ENCODE results near the gene LGALS16.
A peak's percentile ranks its signal among the peaks of the same experiment; 100 is the strongest.
"Not testable (repeated sequence)": the region's sequence is repeated elsewhere in the genome, so short reads cannot be mapped to it uniquely, and the experiment has no call there.

The LGALS16 gene, protein sequence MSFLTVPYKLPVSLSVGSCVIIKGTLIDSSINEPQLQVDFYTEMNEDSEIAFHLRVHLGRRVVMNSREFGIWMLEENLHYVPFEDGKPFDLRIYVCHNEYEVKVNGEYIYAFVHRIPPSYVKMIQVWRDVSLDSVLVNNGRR

DNA sequence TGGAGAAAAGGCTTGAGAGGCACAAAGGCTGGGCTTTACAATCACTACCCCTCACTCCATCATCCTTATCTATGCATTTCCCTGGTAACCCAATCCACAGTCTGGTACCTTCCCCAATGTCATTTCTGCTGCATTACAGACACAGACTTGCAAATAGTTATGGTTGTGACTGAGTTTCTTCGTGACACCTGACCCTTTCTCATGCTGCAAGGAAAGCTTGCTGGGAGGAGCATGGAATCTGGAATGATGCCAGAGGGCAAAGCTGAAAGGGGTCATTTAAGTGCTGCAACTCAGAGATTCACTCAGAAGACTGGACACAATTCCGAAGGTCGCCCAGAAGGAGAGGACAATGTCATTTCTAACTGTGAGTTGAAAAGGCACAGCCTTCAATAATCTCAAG is at the start of gene LGALS16:
LGALS16 (plus strand) TSS at position 301 of the 400 bp plus-strand sequence; CDS start at position 350, 49 bp downstream.
- no peak for DNase-seq

DNA sequence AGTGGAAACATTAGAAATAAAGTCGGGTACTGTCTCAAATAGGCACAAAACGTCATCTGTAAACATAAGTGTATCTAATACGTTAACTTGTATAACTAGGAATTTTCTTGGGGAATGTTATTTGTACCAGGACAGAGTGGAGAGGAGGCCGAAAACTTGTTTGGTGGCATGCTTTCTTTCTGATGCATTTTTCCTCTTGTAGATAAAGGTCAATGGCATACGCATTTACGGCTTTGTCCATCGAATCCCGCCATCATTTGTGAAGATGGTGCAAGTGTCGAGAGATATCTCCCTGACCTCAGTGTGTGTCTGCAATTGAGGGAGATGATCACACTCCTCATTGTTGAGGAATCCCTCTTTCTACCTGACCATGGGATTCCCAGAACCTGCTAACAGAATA is 48.7 kb upstream of the LGALS16 start:
- DNase-seq, result no peak

DNA sequence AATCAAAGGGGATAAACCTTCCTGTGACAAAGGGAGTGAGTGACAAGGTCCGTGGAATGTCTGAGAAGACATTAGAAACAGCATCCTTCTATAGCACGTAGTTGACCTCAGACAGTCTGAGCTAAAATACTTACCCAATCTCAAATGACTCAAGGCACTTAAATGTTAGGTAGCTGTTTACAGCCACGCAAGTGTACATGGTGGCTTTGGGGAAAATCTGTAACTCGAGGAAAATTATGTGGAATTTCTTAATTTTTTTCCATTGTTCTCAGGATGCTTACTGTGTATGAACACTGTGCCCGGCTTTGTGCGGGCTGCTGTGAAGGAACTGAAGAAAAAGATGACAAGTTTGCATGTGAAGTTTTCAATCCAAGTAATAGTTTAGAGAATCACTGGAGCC is 48.2 kb upstream of the LGALS16 start:
- DNase-seq, result no peak

DNA sequence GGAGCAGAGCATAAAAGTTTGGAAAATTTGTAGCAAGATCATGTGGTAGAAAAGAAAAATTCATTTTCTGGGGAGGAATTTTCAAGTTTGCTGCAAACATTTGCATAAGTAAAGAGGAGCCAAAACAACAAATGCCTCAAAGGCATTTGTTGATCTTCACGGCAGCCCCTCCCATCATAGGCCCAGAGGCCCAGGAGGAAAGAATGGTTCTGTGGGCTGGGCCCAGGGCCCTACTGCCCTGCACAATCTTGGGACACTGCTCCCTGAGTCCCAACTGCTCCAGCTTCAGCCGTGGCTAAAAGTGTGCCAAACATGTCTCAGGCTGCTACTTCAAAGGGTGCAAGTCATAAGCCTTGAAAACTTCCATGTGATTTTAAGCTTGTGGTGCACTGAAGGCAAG is 42.1 kb upstream of the LGALS16 start:
- DNase-seq, result no peak

DNA sequence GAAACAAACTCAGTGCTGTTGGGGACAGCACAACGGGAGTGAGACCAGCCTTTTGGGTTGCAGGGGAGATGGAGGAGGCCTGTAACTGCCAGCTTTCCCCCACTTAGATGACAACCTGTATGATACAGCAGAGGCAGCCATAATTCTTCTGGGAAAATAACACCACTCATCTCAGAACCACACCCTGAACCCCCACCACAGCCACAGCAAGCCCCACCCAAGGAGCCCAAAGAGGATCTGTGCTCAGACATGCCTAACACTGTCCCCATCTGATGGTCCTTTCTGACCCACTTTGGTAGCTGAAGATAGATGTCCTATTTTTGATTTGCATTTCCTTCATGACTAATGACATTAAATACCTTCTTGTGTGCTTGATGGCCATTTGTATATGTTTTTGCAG is 38.0 kb upstream of the LGALS16 start:
- DNase-seq, result no peak

DNA sequence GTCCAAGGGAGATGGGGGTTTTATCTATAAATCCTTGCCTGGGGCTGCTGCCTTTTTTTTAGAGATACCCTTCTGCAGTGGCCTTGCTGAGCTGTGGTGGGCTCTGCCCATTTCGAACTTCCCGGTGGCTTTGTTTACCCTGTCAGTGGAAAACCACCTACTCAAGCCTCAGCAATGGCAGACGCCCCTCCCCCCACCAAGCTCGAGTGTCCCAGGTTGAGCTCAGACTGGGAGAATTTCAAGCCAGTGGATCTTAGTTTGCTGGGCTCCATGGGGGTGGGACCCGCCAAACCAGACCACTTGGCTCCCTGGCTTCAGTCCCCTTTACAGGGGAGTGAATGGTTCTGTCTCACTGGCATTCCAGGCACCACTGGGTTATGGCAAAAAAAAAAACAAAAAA is 31.8 kb upstream of the LGALS16 start:
- no peak for DNase-seq

DNA sequence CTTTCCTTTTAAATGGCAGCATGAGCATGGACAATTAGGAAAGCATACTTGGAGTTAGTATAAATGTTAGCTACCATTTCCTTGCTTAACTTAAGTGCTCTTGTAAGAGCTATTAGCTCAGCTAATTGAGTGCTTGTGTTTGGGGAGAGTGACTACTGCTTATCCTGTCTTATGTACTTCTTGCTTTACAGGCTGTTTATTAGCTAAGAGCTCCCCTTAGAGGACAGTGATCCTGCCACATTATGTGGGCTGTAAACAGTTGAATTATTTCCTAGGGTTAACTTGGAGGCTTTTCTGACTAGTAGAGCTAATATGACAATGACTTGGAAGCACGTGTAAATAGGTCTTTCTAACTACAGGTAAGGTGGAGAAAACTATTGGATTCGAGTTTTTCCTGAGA is 28.1 kb upstream of the LGALS16 start:
- DNase-seq, result not testable (repeated sequence)

DNA sequence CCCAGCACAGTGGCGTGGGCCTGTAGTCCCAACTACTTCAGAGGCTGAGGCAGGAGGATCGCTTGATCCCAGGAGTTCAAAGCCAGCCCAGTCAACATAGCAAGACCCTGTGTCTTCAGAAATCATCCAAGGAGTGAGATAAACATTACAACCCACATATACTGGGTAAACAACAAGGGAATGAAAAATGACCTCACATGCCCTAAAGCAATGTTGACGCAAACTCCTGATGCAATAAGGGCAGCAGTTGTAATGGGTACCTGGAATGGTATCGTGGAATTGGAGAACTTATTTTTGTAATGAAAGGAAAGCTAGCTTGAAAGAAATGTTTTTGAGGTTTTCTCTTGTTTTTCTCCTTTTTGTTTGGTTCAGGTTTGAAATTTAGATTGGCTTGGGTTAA is 24.5 kb upstream of the LGALS16 start:
- no peak for DNase-seq

DNA sequence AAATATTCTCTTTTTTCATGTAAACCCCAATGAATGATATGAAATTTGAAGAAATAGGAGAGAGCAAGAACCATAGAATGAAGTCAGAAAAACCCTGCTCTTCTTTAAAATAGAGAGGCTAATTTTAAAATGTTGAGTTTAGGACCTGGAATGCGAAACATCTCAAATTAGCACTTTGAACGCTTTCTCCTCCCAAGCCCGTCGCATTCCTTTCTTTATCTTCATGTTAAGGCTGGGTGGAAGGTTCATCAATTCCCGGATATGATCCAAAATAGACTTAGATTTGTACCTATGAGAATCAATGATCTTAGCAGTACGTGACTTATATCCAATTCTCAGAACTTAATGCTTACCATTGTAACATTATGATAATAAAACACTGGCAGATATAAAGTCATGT is 24.1 kb upstream of the LGALS16 start:
- no peak for DNase-seq

DNA sequence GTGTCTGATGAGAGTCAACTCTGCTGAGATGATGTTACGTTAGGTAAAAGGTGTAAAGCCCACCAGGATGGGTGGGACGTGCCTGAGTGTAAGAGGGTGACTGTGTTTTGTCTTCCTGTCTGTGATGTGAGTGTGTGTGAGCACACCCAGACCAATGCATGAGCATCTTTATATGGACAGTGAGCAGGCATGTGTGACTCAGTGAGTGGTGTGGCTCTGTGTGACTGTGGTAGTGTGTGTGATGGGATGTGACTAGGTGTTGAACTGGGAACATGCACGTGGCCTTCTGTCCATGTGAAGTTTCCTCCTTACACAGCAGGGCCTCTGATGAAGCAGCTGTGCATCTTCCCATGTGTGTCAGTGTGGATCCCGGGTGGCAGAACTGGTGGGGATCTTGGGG is 17.8 kb upstream of the LGALS16 start:
- DNase-seq, result no peak

DNA sequence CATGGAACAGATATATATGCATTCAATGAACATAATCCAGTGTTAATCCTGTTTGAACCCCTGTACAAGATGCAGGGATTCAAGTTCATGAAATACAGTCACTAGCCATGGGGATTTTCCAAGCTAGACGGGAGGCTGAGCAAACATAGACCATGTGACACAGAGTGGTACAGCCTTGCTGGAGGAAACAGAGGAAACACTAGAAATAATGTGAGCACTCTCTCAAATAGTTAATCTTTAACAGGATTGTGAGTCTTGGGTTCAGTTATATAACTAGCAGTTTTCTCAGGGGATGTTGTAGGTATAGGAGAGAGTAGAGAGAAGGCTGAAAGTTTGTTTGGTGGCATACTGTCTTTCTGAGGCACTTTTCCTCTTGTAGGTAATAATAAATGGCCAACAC is 13.9 kb upstream of the LGALS16 start:
- DNase-seq, result no peak

DNA sequence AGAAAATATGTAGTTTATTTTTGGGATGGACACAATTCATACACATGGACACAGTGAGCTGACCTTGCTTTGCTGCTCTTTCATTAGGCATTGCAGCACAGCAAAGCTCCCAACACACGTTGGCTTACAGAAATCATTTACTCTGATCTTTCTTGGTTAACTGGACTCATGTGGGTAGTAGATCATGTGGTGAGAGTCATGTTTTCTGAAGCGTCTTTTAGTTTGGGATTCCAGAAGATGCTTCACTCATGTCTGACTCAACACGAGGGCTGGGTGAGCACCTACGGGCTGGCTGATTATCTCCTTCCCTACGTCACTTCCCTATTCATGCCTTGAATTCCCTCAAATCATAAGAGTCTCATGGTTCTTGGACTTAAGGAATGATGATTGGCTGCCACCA is 12.1 kb upstream of the LGALS16 start:
- no peak for DNase-seq

DNA sequence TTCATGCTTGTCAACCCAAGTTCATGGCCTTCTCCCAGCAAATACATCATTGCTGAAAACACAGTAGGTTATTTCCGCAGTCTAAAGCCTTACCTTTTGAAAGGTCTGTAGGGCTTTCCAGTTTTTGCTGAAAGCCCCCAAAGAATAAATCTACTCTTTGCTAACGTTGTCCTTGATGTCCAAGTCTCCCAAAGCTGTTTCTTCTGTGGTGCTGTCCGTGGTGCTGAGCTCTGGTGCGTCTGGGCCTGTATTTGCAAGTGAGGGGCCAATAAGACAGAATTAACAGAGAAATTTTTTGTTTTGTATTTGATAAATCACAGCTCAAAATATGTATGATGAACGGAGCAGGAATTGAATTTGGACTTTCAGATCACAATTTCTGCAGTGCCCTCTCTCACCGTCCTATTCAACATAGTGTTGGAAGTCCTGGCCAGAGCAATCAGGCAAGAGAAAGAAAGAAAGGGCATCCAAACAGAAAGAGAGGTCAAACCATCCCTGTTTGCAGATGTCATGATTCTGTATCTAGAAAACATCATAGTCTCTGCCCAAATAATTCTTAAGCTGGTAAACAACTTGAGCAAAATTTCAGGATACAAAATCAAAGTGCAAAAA is 9.8 kb upstream of the LGALS16 start:
- no peak for DNase-seq

DNA sequence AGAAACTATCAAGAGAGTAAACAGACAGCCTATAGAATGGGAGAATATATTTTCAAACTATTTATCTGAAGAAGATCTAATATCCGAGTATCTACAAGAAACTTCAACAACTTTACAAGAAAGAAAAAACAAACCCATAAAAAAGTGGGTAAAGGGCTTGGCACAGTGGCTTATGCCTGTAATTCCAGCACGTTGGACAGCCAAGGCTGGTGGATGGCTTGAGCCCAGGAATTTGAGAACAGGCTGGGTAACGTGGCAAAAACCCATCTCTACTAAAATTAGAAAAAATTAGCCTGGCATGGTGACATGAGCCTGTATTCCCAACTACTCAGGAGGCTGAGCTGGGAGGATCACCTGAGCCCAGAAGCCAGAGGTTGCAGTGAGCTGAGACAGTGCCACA is 7.8 kb upstream of the LGALS16 start:
- DNase-seq, result no peak

DNA sequence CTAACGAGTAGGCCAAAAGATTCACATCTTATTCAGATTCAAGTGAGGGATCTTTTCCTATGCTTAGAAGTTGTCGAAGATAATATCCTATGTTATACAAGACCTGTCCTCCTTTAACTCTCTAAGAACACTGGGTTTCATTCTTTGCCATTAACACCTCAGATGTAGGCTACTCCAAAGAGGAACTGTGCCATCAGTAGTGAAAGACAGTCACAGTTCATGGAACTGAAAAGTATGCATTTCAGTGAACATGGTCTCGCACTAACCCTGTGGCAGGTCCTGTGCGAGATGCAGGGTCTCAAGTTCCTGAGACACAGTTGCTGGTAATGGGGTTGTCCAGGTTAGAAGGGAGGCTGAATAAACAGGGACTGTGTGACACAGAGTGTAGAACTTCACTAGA is 4.1 kb downstream of the LGALS16 start:
- no peak for DNase-seq

DNA sequence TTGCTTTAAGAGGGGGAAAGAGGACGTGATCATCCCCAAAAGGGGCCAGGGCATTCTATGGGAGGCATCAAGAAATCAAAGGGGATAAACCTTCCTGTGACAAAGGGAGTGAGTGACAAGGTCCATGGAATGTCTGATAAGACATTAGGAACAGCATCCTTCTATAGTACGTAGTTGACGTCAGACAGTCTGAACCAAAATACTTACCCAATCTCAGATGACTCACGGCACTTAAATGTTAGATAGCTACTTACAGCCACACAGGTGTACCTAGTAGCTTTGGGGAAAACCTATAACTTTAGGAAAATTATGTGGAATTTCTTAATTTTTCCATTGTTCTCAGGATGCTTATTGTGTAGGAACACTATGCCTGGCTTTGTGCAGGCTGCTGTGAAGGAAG is 4.9 kb downstream of the LGALS16 start:
- no peak for DNase-seq

DNA sequence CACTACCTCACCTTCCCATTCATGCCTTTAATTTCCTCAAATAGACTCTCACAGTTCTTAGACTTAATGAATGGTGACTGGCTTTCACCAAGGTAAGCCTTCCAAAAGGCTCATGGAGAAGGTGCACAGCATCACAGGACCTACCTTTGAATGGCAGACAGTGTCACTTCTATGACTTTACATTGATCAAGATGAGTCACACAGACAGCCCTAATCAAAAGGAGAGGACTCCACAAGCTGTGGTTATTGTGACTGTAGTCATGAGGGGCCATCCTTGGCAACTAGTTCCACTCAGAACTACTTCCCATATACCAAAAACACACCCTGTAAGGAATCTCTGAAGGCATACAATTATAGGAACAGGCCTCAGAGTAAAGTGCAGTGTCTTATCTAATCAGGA is 5.9 kb downstream of the LGALS16 start:
- DNase-seq, result no peak

DNA sequence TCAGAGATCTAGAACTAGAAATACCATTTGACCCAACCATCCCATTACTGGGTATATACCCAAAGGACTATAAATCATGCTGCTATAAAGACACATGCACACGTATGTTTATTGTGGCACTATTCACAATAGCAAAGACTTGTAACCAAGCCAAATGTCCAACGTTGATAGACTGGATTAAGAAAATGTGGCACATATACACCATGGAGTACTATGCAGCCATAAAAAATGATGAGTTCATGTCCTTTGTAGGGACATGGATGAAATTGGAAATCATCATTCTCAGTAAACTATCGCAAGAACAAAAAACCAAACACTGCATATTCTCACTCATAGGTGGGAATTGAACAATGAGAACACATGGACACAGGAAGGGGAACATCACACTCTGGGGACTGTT is 14.1 kb downstream of the LGALS16 start:
- not testable (repeated sequence) for DNase-seq

DNA sequence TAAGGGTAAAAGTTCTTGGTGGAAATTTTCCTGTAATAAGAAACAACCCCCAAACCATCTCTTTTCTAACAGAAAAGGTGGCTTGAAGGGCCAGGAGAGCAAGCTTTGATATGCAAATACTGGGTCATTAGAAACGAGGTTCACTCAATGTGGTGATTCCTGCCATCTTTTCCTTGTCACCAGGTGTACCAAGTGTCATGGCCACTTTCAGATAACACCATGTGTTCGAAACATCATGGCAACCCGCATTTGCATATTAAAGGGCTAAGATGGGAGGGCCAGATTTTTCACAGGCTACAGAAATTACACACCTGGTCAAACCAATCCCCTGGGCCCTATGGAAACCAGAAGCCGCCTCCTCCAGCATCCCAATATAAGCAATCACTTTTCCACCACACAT is 15.3 kb downstream of the LGALS16 start:
- DNase-seq, result no peak

DNA sequence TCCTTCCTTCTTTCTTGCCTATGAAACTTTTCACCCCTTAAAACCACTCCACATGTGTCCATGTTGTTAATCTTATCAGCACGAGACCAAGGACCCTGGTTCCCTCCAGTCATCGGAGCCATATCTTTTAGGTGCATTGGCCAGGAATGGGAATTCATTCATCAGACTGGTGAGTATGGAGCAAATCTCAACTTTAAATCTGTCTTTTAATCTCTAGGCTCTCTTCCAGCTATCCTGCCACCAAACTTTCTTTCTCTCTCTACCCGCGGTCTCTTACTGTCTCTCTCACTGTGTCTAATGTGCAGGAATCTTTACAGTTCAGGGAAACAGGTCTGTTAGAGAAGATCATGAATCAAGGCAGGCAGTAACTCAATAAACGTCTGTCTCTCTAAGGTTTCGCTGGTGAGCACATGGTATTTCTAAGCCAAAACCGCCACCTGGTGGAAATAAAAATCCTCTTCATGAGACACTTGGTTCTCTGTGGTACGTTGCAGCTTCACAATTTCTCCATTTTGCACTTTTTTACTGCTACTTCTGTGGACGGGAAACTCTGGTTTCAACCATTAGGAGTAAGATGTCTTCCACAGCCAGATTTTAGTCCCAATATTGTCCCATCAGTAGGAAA is 16.1 kb downstream of the LGALS16 start:
- peak; percentile 10 for DNase-seq

DNA sequence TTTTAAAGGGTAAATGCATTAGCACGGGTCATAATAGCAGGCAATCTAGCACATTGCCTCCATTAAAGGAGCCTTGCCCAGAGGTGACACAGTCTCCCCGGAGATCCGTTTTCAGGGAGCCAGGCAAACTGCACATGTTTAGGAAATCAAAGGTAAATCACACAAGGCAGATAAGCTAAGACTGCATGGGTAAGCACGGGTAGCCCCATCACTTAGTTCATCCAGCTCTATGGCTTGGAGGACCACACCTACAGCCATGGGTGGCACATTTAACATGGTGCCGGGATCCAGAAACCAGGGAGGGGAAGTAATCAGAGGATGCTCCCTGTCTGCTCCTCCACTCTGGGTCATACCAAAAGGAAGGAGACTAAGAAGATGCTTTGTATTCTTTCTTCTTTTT is 16.8 kb downstream of the LGALS16 start:
- DNase-seq, result no peak

DNA sequence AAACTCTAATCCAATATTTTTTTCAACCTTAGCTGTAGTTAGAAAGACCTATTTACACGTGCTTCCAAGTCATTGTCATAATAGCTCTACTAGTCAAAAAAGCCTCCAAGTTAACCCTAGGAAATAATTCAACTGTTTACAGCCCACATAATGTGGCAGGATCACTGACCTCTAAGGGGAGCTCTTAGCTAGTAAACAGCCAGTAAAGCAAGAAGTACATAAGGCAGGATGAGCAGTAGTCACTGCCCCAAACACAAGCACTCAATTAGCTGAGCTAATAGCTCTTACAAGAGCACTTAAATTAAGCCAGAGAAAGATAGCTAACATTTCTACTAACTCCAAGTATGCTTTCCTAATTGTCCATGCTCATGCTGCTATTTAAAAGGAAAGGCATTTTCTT is 18.1 kb downstream of the LGALS16 start:
- DNase-seq, result not testable (repeated sequence)

DNA sequence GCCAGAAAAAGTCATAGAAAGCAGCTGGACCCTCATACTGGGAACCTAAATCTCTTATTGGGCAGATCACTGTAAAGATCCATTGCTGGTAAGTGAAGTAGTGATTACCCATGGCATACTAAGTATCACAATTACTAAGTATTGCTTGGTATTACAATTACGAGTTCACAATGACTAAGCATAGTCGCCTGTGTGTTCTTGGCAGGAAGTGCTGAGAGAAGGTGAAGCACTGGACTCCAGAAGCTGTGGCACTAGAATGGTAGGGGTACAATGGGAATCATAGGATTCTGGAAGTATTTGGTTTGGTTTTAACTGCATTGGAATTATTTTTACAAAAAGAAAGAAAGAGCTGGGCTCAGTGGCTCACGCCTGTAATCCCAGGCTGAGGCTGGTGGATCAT is 20.3 kb downstream of the LGALS16 start:
- no peak for DNase-seq

DNA sequence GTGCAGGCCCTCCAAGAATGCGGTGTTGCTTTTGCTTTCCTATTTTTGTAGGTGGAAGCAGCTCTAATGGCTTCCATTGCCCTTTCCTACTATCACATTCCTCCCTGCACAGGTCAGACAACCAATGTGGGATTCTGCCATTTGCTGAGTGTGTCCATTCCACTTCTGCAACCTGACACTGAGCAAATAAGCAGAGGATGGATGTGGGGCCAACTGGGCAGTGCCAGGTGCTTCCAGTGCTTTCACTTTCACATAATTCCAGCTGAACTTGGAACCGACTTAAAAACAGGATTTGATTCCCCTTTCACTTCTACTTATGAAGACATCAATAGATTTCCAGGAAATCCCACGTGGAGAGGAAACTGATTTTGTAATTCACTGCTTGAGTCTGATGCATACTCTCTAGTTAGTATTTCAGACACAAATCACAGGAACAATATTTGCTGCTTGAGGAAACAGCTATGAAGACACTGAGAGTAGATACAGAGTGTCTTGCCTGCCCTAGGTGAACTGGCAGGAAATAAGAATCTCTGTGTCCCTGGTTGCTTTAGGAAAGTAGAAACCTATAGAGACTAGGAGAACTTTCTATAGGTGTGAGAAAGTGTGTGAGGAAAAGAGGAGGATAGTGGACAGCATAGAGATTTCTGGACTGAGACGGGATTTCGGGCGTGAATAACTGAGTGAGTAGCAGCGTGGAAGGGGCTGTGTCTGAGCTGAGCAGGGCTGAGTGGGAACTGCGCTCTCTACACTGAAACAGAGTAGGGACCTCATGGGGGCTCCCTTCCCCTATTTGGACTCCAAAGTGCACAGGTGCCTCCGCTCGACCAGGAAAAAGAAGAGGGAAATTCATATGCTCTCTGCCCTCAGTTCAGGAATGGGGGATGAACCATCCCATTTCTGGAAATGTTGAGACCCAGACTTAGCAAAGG is 22.5 kb downstream of the LGALS16 start:
- no peak for DNase-seq

Measured in activated effector memory CD4-positive, alpha-beta T cell treated with Interleukin-2 at 50 U/mL for 16 hours (primary cell).